Tibial nerve (tissue), 3 donors: Measurements from ENCODE around the gene GSN.

Experiments
- CTCF ChIP-seq, 5 experiments: fragments of 200-600 bp in 3 of 5; fragments of 450-650 bp in 2 of 5; sonication (generic) in 3 of 5; IDR thresholded peaks; one replicate each; pipeline ENCODE4 v1.5.1; 2016 to 2019; ENCODE audit warnings: antibody characterized with exemption in 5 of 5, mild to moderate bottlenecking in 3 of 5, moderate library complexity in 2 of 5
- POLR2A ChIP-seq, 2 donors: fragments of 450-650 bp; IDR thresholded peaks; one replicate each; pipeline ENCODE4 v1.6.1; 2017; ENCODE audit warnings: antibody characterized with exemption in 2 of 2, mild to moderate bottlenecking in 2 of 2, moderate library complexity in 2 of 2

GRCh38 chr9:121354141-121354540, 86.2 kb downstream of the GSN start:
- TF ChIP-seq POLR2A (IDR thresholded peaks at IDR 0.05) = no peak
- no peak for TF ChIP-seq CTCF (IDR thresholded peaks at IDR 0.05)
